VCaP (cell line): ENCODE results near the gene TRNAU1AP.

Experiments used
- H3K27ac ChIP-seq: fragments of 450-650 bp; 2 replicates; pipeline ENCODE4 v1.5.1; 2017
- CTCF ChIP-seq: fragments of 450-650 bp; conservative IDR thresholded peaks from 2 replicates; pipeline ENCODE4 v1.5.1; 2017; ENCODE audit warnings: mild to moderate bottlenecking, moderate library complexity

TRNAU1AP gene

GRCh38 chr1:28509705-28510272 is 43.1 kb upstream of the TRNAU1AP start:
- H3K27ac ChIP-seq, result peak overlapping the region; percentile 96
- no peak for TF ChIP-seq CTCF

- peak overlapping the region; percentile 96 for H3K27ac ChIP-seq
- no peak for TF ChIP-seq CTCF
Observed at GRCh38 chr1:28510273-28510969, 42.5 kb upstream of the TRNAU1AP start.

- H3K27ac ChIP-seq, result peak overlapping the region; percentile 96
- TF ChIP-seq CTCF, result no peak
Observed at GRCh38 chr1:28510970-28511440, 41.9 kb upstream of the TRNAU1AP start.

GRCh38 chr1:28512058-28512611 is 40.8 kb upstream of the TRNAU1AP start:
- TF ChIP-seq CTCF, result no peak
- H3K27ac ChIP-seq, result peak overlapping the region; percentile 96

GRCh38 chr1:28514445-28514933 is 38.4 kb upstream of the TRNAU1AP start:
- H3K27ac ChIP-seq, result peak overlapping the region; percentile 96; the same call in 1 of the 2 replicates

GRCh38 chr1:28516518-28516956 is 36.3 kb upstream of the TRNAU1AP start:
- peak overlapping the region; percentile 92 for H3K27ac ChIP-seq
- TF ChIP-seq CTCF, result no peak

- H3K27ac ChIP-seq, result peak overlapping the region; percentile 92
- no peak for TF ChIP-seq CTCF
Observed at GRCh38 chr1:28517649-28517999, 35.3 kb upstream of the TRNAU1AP start.
